ENCODE measurements around the gene UBE2D2. TPM values are rescaled to one million over a fixed set of nuclear protein-coding genes. Genes with fewer than 3 reads are reported as not detected.

Gene UBE2D2
- total and polyA plus RNA-seq, 10 of the 15 experiments (the other 5 are each of a cell fraction or from before 2014, with no cell fraction given) = 58.6 to 245 (median 128) TPM

DNA sequence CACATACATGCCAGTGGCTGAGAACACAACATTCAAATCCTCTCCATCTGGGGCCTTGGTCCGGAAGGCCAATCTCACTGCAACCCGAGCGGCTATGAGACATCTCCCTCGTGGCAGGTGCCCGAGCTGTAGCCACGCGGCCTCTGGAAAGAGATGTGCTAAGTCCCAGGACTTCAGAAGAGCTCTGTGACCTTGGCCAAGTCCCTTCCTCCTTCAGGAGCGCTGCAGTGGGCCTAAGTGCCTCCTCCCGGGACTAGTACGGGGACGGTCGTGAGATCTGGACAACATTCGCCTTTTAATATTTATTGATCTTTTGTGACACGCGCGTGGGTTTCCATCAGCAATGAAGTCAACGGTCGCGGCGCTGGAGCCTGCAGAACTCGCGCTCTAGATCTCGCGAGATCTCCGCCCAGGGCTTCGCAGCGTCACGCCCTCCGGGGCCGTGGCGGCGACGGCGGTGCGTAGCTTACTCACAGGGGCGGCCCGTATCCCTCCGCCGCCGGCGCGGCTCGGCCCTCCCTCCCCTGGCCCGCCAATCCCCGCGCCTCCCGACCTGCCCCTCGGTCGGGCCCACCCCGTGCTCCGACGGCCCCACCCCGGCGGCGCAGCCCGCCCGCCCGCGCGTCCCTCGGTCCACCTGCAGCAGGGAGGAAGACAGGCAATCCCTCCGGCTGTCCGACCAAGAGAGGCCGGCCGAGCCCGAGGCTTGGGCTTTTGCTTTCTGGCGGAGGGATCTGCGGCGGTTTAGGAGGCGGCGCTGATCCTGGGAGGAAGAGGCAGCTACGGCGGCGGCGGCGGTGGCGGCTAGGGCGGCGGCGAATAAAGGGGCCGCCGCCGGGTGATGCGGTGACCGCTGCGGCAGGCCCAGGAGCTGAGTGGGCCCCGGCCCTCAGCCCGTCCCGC lies at the start of gene UBE2D2 (continued):
- TF ChIP-seq, protein P1, sequence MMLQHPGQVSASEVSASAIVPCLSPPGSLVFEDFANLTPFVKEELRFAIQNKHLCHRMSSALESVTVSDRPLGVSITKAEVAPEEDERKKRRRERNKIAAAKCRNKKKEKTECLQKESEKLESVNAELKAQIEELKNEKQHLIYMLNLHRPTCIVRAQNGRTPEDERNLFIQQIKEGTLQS (IDR thresholded peaks at IDR 0.05; ENCODE audit: borderline replicate concordance, extremely low read depth, low read depth, low read length) = no peak
- TF ChIP-seq RCOR1 (conservative IDR thresholded peaks at IDR 0.05; ENCODE audit: low read depth, low read length) (peak; percentile 94), TCF12 (IDR thresholded peaks at IDR 0.05; ENCODE audit: low read depth, low read length) (0 out of 2 replicates have a peak, but pooled peaks have one; percentile 42), NR2C1 (IDR thresholded peaks at IDR 0.05) (no peak), EP300 (IDR thresholded peaks at IDR 0.05; ENCODE audit: borderline replicate concordance in 1 of 2, control insufficient read depth in 1 of 2, low read depth in 2 of 2, low read length in 2 of 2) (no peak), ZNF274 (IDR thresholded peaks at IDR 0.05; ENCODE audit: insufficient read depth, insufficient read length) (no peak), PML (IDR thresholded peaks at IDR 0.05; ENCODE audit: low read length) (peak; percentile 93), MEF2B (IDR thresholded peaks at IDR 0.05; ENCODE audit: partially characterized antibody, poor library complexity, severe bottlenecking) (peak; percentile 42), ATF7 (IDR thresholded peaks at IDR 0.05; ENCODE audit: low read depth) (peak; percentile 56), RBBP5 (conservative IDR thresholded peaks at IDR 0.05) (no peak), EED (IDR thresholded peaks at IDR 0.05; ENCODE audit: low read depth) (no peak; the same call in 1 of the 2 replicates), EGR1 (IDR thresholded peaks at IDR 0.05; ENCODE audit: borderline replicate concordance in 1 of 2, low read depth in 2 of 2, low read length in 2 of 2) (peak; percentile 15 to 92; a peak in 1 of 3 replicates), TBL1XR1 (IDR thresholded peaks at IDR 0.05; ENCODE audit: low read depth, low read length) (no peak), HDAC6 (IDR thresholded peaks at IDR 0.05; ENCODE audit: unreplicated experiment) (no peak), MTA2 (IDR thresholded peaks at IDR 0.05; ENCODE audit: low read depth) (no peak), GATAD2B (conservative IDR thresholded peaks at IDR 0.05; ENCODE audit: low read depth) (peak; percentile 33), RFX5 (IDR thresholded peaks at IDR 0.05; ENCODE audit: low read depth, low read length) (no peak), NFIC (IDR thresholded peaks at IDR 0.05; ENCODE audit: low read depth, low read length) (no peak)
- TF ChIP-seq, protein P2, sequence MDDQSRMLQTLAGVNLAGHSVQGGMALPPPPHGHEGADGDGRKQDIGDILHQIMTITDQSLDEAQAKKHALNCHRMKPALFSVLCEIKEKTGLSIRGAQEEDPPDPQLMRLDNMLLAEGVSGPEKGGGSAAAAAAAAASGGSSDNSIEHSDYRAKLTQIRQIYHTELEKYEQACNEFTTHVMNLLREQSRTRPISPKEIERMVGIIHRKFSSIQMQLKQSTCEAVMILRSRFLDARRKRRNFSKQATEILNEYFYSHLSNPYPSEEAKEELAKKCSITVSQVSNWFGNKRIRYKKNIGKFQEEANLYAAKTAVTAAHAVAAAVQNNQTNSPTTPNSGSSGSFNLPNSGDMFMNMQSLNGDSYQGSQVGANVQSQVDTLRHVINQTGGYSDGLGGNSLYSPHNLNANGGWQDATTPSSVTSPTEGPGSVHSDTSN (IDR thresholded peaks at IDR 0.05; ENCODE audit: insufficient replicate concordance, low read depth, low read length) = peak; percentile 48
- TF ChIP-seq, protein P3, sequence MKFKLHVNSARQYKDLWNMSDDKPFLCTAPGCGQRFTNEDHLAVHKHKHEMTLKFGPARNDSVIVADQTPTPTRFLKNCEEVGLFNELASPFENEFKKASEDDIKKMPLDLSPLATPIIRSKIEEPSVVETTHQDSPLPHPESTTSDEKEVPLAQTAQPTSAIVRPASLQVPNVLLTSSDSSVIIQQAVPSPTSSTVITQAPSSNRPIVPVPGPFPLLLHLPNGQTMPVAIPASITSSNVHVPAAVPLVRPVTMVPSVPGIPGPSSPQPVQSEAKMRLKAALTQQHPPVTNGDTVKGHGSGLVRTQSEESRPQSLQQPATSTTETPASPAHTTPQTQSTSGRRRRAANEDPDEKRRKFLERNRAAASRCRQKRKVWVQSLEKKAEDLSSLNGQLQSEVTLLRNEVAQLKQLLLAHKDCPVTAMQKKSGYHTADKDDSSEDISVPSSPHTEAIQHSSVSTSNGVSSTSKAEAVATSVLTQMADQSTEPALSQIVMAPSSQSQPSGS (IDR thresholded peaks at IDR 0.05; ENCODE audit: low read length) = peak; percentile 45; the same call in 1 of the 2 replicates
- TF ChIP-seq, protein P4, sequence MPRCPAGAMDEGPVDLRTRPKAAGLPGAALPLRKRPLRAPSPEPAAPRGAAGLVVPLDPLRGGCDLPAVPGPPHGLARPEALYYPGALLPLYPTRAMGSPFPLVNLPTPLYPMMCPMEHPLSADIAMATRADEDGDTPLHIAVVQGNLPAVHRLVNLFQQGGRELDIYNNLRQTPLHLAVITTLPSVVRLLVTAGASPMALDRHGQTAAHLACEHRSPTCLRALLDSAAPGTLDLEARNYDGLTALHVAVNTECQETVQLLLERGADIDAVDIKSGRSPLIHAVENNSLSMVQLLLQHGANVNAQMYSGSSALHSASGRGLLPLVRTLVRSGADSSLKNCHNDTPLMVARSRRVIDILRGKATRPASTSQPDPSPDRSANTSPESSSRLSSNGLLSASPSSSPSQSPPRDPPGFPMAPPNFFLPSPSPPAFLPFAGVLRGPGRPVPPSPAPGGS (IDR thresholded peaks at IDR 0.05; ENCODE audit: borderline replicate concordance, insufficient read depth, low read depth, low read length, poor library complexity, severe bottlenecking) = no peak
- TF ChIP-seq, protein P5, sequence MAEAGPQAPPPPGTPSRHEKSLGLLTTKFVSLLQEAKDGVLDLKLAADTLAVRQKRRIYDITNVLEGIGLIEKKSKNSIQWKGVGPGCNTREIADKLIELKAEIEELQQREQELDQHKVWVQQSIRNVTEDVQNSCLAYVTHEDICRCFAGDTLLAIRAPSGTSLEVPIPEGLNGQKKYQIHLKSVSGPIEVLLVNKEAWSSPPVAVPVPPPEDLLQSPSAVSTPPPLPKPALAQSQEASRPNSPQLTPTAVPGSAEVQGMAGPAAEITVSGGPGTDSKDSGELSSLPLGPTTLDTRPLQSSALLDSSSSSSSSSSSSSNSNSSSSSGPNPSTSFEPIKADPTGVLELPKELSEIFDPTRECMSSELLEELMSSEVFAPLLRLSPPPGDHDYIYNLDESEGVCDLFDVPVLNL (IDR thresholded peaks at IDR 0.05; ENCODE audit: low read depth, low read length) = no peak; the same call in 1 of the 2 replicates
